Neural progenitor cell (in vitro differentiated cells): ENCODE data around the gene DNAJC18. TPM values are rescaled to one million over a fixed set of nuclear protein-coding genes. Genes with fewer than 3 reads are reported as not detected.
"Not testable (repeated sequence)": the region's sequence is repeated elsewhere in the genome, so short reads cannot be mapped to it uniquely, and the experiment has no call there.

ENCODE experiments used
- DNase-seq: peaks from one replicate; pipeline ENCODE4 v3.0.0-alpha.2; 2016; ENCODE audit warnings: low spot score
- H2AFZ ChIP-seq: fragments of 200-600 bp; sonication (generic); replicated peaks from 2 replicates; pipeline ENCODE4 v1.6.1; 2016; ENCODE audit warnings: antibody characterized with exemption
- H3F3A ChIP-seq: fragments of 200-600 bp; sonication (generic); 2 replicates; pipeline ENCODE4 v1.6.1; 2016; ENCODE audit warnings: antibody characterized with exemption, low read depth
- H3K27ac ChIP-seq: fragments of 200-600 bp; sonication (generic); 2 replicates; pipeline ENCODE4 v1.5.1; 2016; ENCODE audit warnings: mild to moderate bottlenecking
- H3K27me3 ChIP-seq: fragments of 200-600 bp; sonication (generic); 2 replicates; pipeline ENCODE4 v1.6.1; 2016; ENCODE audit warnings: mild to moderate bottlenecking, moderate library complexity
- H3K36me3 ChIP-seq: fragments of 200-600 bp; sonication (generic); 2 replicates; pipeline ENCODE4 v1.5.1; 2016
- H3K4me1 ChIP-seq: fragments of 200-600 bp; sonication (generic); 2 replicates; pipeline ENCODE4 v1.6.1; 2016; ENCODE audit warnings: mixed run types
- H3K4me2 ChIP-seq: fragments of 200-600 bp; sonication (generic); 2 replicates; pipeline ENCODE4 v1.6.1; 2016
- H3K4me3 ChIP-seq: fragments of 200-600 bp; sonication (generic); 2 replicates; pipeline ENCODE4 v1.5.1; 2016
- H3K79me2 ChIP-seq: fragments of 200-600 bp; sonication (generic); 2 replicates; pipeline ENCODE4 v1.6.1; 2016; ENCODE audit warnings: low read depth
- H3K9ac ChIP-seq: fragments of 200-600 bp; sonication (generic); 2 replicates; pipeline ENCODE4 v1.6.1; 2016
- H3K9me3 ChIP-seq: fragments of 200-600 bp; sonication (generic); 2 replicates; pipeline ENCODE4 v1.5.1; 2016; ENCODE audit warnings: low read depth
- H4K20me1 ChIP-seq: fragments of 200-600 bp; sonication (generic); 2 replicates; pipeline ENCODE4 v1.6.1; 2016; ENCODE audit warnings: low read depth
- H3K27ac Mint-ChIP-seq: 3 replicates; pipeline ENCODE4 v1.8.0; 2021; ENCODE audit warnings: mixed read lengths
- H3K27me3 Mint-ChIP-seq: 2 replicates; pipeline ENCODE4 v1.8.0; 2022; ENCODE audit warnings: low read depth, mild to moderate bottlenecking, inconsistent platforms, moderate library complexity, mixed read lengths; ENCODE audit not compliant: insufficient read depth
- H3K36me3 Mint-ChIP-seq: 3 replicates; pipeline ENCODE4 v1.8.0; 2021; ENCODE audit warnings: mixed read lengths
- H3K4me1 Mint-ChIP-seq: 3 replicates; pipeline ENCODE4 v1.8.0; 2021; ENCODE audit warnings: mixed read lengths
- H3K4me3 Mint-ChIP-seq: 3 replicates; pipeline ENCODE4 v1.8.0; 2021; ENCODE audit warnings: mild to moderate bottlenecking, moderate library complexity, mixed read lengths
- H3K9me3 Mint-ChIP-seq: 3 replicates; pipeline ENCODE4 v1.8.0; 2020; ENCODE audit warnings: mixed read lengths
- EZH2 ChIP-seq: fragments of 200-600 bp; sonication (generic); IDR thresholded peaks from 2 replicates; pipeline ENCODE4 v1.6.1; 2017; ENCODE audit warnings: antibody characterized with exemption, mild to moderate bottlenecking, moderate library complexity
- EZH2phosphoT487 ChIP-seq: fragments of 200-600 bp; sonication (generic); IDR thresholded peaks from 2 replicates; pipeline ENCODE4 v1.6.1; 2017; ENCODE audit warnings: antibody characterized with exemption
- total RNA-seq: library from RNA; depleted of rRNA; stranded (reverse); fragments of >200 nt; gene quantifications from 2 replicates; pipeline ENCODE4 v1.2.3, GENCODE V29; 2015; ENCODE audit warnings: low replicate concordance
- TF ChIP-seq, protein P1 (sequence below): fragments of 200-600 bp; sonication (generic); IDR thresholded peaks from 2 replicates; pipeline ENCODE4 v1.5.1; 2017; ENCODE audit warnings: antibody characterized with exemption, mild to moderate bottlenecking

Gene DNAJC18
- total RNA-seq, 1 donor from 2014 or later = 21.7 TPM

DNA sequence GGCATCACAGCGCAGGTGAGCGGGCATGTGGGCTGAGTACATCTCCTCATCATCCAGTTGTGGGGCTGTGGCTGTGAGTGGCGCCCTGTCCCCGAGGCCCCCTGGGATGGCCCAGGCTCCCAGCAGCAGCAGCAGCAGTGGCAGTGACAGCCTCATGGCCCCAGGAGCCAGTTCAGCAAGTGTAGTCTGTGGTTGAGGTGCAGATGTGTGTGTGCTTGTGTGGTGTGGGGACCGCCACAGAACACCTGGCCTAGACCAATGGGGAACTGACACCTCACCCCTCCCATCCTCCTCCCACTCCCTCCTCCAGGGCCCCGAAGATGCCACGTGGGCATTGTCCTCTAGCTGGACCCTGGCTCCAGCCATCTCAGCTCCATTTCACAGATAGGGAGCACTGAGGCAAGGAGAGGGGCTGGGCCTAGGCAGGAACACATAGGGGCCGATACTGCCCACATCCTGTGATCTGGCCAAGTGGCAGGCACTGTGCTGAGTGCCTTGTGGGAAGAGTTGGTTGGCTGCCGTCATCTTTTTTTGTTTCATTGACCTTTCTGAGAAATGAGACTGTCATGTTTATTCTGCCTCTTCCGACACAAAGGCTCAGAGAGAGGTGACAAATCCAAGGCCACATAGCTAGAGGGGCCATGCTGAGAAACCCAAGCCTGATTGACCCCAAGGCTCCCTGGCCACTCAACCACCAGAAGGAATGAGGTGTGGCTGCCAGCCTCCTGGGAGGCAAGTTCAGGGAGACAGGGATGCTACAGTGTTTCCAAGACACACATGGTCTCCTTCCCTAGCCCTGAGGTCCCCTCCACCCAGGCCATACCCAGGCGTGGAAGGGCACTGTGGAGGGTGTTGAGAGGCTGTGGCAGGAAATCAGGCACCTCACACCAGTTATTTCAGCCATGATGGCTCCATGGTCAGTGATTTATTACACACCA, 49.4 kb downstream of the DNAJC18 start, which contains the start of gene MZB1:
MZB1 (minus strand) TSS at position 213 of the 938 bp plus-strand sequence; CDS start at position 156, 57 bp downstream.
- no peak for DNase-seq
- H3K79me2 ChIP-seq = no peaks in the 10 kb centered on the region

DNA sequence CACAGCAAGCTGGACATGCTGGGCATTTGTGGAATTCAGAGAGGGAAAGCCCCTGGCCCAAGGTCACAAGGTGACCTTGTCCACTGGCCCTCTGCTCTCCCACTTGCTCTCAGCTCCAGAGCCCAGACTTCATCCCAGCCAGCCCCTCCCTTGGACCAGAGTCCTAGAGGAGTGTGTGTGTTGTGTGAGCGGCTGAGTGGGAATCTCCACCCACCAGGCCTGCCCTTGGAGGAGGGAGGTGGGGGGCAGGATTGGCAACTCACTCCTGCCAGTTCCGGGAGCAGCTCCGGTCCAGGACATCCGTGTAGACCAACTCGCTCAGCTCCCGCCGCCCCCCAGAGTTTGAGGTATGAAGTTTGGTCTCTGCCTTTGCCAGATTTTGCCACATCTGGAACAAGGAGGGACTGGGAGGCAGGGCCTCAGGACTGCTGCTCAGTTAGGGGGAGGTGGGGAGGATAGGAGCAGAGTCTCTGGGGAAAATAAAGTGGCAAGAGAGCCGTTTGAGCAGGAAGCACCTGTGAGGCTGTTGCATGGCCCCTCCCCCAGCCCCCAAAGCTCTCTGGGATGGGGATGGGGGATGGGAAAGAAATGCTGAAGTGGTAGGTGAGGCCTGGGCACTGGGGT, 51.0 kb downstream of the DNAJC18 start:
- no peaks in the 10 kb centered on the region for H3K9me3 ChIP-seq
- H3K9ac ChIP-seq = no peak overlapping the region
- H3K36me3 ChIP-seq = no peaks in the 10 kb centered on the region
- peaks cover 20% of the 10 kb centered on the region for H3K27me3 ChIP-seq
- no peak for DNase-seq
- peaks cover 24% of the 10 kb centered on the region for H3F3A ChIP-seq
- no peak overlapping the region for H3K4me2 ChIP-seq
- H3K4me1 ChIP-seq = peaks cover 4% of the 10 kb centered on the region
- H3K4me3 ChIP-seq = no peak overlapping the region
- peaks cover 14% of the 10 kb centered on the region for H3K4me1 Mint-ChIP-seq
- no peaks in the 10 kb centered on the region for H3K36me3 Mint-ChIP-seq
- H3K27me3 Mint-ChIP-seq = peaks cover 18% of the 10 kb centered on the region
- H4K20me1 ChIP-seq = peaks cover 4% of the 10 kb centered on the region
- no peak overlapping the region for H3K27ac Mint-ChIP-seq
- no peak overlapping the region for H3K27ac ChIP-seq
- peak overlapping the region; percentile 34 for H2AFZ ChIP-seq
- no peak overlapping the region for H3K4me3 Mint-ChIP-seq
- TF ChIP-seq EZH2phosphoT487 (no peak), EZH2 (no peak)
- TF ChIP-seq, protein P1, sequence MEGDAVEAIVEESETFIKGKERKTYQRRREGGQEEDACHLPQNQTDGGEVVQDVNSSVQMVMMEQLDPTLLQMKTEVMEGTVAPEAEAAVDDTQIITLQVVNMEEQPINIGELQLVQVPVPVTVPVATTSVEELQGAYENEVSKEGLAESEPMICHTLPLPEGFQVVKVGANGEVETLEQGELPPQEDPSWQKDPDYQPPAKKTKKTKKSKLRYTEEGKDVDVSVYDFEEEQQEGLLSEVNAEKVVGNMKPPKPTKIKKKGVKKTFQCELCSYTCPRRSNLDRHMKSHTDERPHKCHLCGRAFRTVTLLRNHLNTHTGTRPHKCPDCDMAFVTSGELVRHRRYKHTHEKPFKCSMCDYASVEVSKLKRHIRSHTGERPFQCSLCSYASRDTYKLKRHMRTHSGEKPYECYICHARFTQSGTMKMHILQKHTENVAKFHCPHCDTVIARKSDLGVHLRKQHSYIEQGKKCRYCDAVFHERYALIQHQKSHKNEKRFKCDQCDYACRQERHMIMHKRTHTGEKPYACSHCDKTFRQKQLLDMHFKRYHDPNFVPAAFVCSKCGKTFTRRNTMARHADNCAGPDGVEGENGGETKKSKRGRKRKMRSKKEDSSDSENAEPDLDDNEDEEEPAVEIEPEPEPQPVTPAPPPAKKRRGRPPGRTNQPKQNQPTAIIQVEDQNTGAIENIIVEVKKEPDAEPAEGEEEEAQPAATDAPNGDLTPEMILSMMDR = no peak
- no peaks in the 10 kb centered on the region for H3K9me3 Mint-ChIP-seq
- no peaks in the 10 kb centered on the region for H3K79me2 ChIP-seq

More for the DNA sequence above, 49.4 kb downstream of the DNAJC18 start, which contains the start of gene MZB1:
- no peak within 1 kb of the TSS for H3K4me3 Mint-ChIP-seq
- Histone ChIP-seq H3K4me2 (no peak within 1 kb of the TSS), H3K4me1 (peaks cover 14% of the 10 kb centered on the region), H3K4me3 (no peak within 1 kb of the TSS), H2AFZ (no peak within 1 kb of the TSS), H3K9me3 (no peaks in the 10 kb centered on the region), H3K36me3 (no peaks in the 10 kb centered on the region), H3K27ac (no peak within 1 kb of the TSS), H4K20me1 (peaks cover 4% of the 10 kb centered on the region), H3F3A (peaks cover 24% of the 10 kb centered on the region), H3K27me3 (peaks cover 37% of the 10 kb centered on the region), H3K9ac (no peak within 1 kb of the TSS)
- H3K4me1 Mint-ChIP-seq = peaks cover 10% of the 10 kb centered on the region
- peak within 1 kb of the TSS; percentile 90 for H3K27ac Mint-ChIP-seq
- peaks cover 21% of the 10 kb centered on the region for H3K27me3 Mint-ChIP-seq
- TF ChIP-seq EZH2 (no peak), EZH2phosphoT487 (no peak)
- TF ChIP-seq, protein P1 = no peak
- H3K36me3 Mint-ChIP-seq = no peaks in the 10 kb centered on the region
- H3K9me3 Mint-ChIP-seq = no peaks in the 10 kb centered on the region

DNA sequence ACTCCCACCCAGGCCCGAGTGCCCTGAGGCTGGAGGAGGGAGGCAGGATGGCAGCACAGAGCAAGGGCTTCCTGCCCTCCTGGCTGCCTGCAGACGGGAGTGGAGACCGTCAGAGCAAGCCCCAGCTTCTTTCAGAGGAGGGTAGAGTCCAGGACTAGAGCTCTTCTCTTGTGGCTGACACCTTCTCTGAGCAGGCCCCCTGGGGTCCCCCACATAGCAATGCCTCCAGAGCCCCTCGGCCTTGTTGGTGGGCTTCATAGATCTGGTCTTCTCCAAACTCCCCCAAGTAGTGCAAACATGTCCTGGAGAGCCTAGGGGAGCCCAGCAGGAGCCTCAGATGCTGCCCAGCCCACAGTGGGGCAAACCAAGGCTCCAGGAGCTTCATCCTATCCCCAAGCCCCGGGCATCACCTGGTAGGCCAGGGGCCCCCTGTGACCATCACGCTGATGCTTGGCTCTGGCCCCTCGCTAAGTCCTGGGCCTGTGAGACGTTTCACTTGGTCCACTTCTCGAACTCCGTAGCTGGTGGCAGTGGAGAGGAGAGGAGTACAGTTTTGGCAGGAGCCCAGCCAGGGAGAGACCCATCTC, 51.6 kb downstream of the DNAJC18 start:
- no peak overlapping the region for H2AFZ ChIP-seq
- TF ChIP-seq EZH2phosphoT487 (no peak), EZH2 (no peak)
- TF ChIP-seq, protein P1 = no peak
- Mint-ChIP-seq H3K4me3 (no peak overlapping the region), H3K4me1 (peaks cover 15% of the 10 kb centered on the region), H3K9me3 (no peaks in the 10 kb centered on the region), H3K27ac (no peak overlapping the region), H3K36me3 (no peaks in the 10 kb centered on the region), H3K27me3 (peaks cover 12% of the 10 kb centered on the region)
- H3K36me3 ChIP-seq = no peaks in the 10 kb centered on the region
- no peak overlapping the region for H3K9ac ChIP-seq
- H3K9me3 ChIP-seq = no peaks in the 10 kb centered on the region
- peaks cover 19% of the 10 kb centered on the region for H3F3A ChIP-seq
- no peak overlapping the region for H3K27ac ChIP-seq
- no peaks in the 10 kb centered on the region for H3K79me2 ChIP-seq
- peaks cover 14% of the 10 kb centered on the region for H3K27me3 ChIP-seq
- no peak overlapping the region for H3K4me3 ChIP-seq
- peaks cover 4% of the 10 kb centered on the region for H4K20me1 ChIP-seq
- no peak overlapping the region for H3K4me2 ChIP-seq
- peaks cover 4% of the 10 kb centered on the region for H3K4me1 ChIP-seq
- no peak for DNase-seq

GRCh38 chr5:139386956-139387355, 52.4 kb downstream of the DNAJC18 start:
- H3K9ac ChIP-seq, H3K9me3 Mint-ChIP-seq, H3K27me3 Mint-ChIP-seq, H3K36me3 Mint-ChIP-seq, H2AFZ ChIP-seq, H3K27ac ChIP-seq, H3K27ac Mint-ChIP-seq, H3K4me2 ChIP-seq, H3K36me3 ChIP-seq, H3K4me3 ChIP-seq, H3K27me3 ChIP-seq, H3K4me3 Mint-ChIP-seq, H3K4me1 ChIP-seq, H3K9me3 ChIP-seq, DNase-seq, H4K20me1 ChIP-seq, H3K79me2 ChIP-seq: not testable (repeated sequence)
- peaks cover 15% of the 10 kb centered on the region for H3K4me1 Mint-ChIP-seq
- peaks cover 13% of the 10 kb centered on the region for H3F3A ChIP-seq
